GM21367 (cell line): ENCODE results near the gene BTNL3.

Experiments used
- ATAC-seq: cut with Tn5 transposase; IDR thresholded peaks from one replicate; pipeline ENCODE4 v1.9.1; 2021; ENCODE audit not compliant: unreplicated experiment

Gene BTNL3

GRCh38 chr5:181020688-181021087 is 32.0 kb downstream of the BTNL3 start:
- no peak for ATAC-seq

GRCh38 chr5:181024245-181025064 is 35.8 kb downstream of the BTNL3 start:
- ATAC-seq: no peak

GRCh38 chr5:181027452-181028031 is 38.9 kb downstream of the BTNL3 start:
- no peak for ATAC-seq

GRCh38 chr5:181028032-181028819 is 39.6 kb downstream of the BTNL3 start:
- no peak for ATAC-seq

GRCh38 chr5:181031716-181032115 is 43.1 kb downstream of the BTNL3 start:
- ATAC-seq: no peak

- ATAC-seq: no peak
These were observed 47.6 kb downstream of the BTNL3 start for GRCh38 chr5:181035991-181036815.

GRCh38 chr5:181036816-181037364 is 48.2 kb downstream of the BTNL3 start:
- no peak for ATAC-seq

GRCh38 chr5:181037365-181037861 is 48.8 kb downstream of the BTNL3 start:
- no peak for ATAC-seq

GRCh38 chr5:181039471-181039870 is 50.8 kb downstream of the BTNL3 start:
- no peak for ATAC-seq

- ATAC-seq: no peak
These were observed 51.4 kb downstream of the BTNL3 start, which contains the start of gene BTNL9 for GRCh38 chr5:181039931-181040630. BTNL9 (plus strand) TSS chr5:181040266; CDS start chr5:181045490, 5,224 bp downstream.

- ATAC-seq: no peak
These were observed 51.9 kb downstream of the BTNL3 start for GRCh38 chr5:181040631-181040945.

GRCh38 chr5:181041043-181041442 is 52.4 kb downstream of the BTNL3 start:
- ATAC-seq: no peak

- no peak for ATAC-seq
These were observed 53.5 kb downstream of the BTNL3 start for GRCh38 chr5:181042036-181042713.

GRCh38 chr5:181042722-181043121 is 54.1 kb downstream of the BTNL3 start:
- no peak for ATAC-seq

- ATAC-seq: no peak
These were observed 54.8 kb downstream of the BTNL3 start for GRCh38 chr5:181043285-181044092.

GRCh38 chr5:181044093-181044599 is 55.5 kb downstream of the BTNL3 start:
- no peak for ATAC-seq

- ATAC-seq: no peak
These were observed 56.1 kb downstream of the BTNL3 start for GRCh38 chr5:181044662-181045305.

- ATAC-seq: no peak
These were observed 56.7 kb downstream of the BTNL3 start for GRCh38 chr5:181045316-181045715.
